Activated B cell treated with CpG ODN at 0.5 μM for 24 hours (primary cell): ENCODE data around the gene PLXNC1. TPM values are rescaled to one million over a fixed set of nuclear protein-coding genes. Genes with fewer than 3 reads are reported as not detected.
A peak's percentile ranks its signal among the peaks of the same experiment; 100 is the strongest.

ENCODE experiments used
- ATAC-seq: fragments of 200-7000 bp; cut with Tn5 transposase; one replicate; pipeline ENCODE4 v1.10.0; 2021; ENCODE audit warnings: low read depth, mild to moderate bottlenecking, moderate library complexity
- CTCF ChIA-PET: fragments of 350-600 bp; sonication (Branson Sonifier 250); formaldehyde crosslinking; loops from one replicate; lab custom pipeline; 2021; ENCODE audit warnings: antibody characterized with exemption; lab: Charles Lee
- POLR2A ChIA-PET: fragments of 350-600 bp; sonication (Branson Sonifier 250); formaldehyde crosslinking; loops from one replicate; lab custom pipeline; 2021; ENCODE audit warnings: antibody characterized with exemption; lab: Charles Lee
- DNase-seq: peaks from one replicate; pipeline ENCODE4 v3.0.0; 2022
- H3K27ac Mint-ChIP-seq: one replicate; pipeline ENCODE4 v1.8.0; 2020; ENCODE audit warnings: mixed read lengths
- H3K27me3 Mint-ChIP-seq: one replicate; pipeline ENCODE4 v1.8.0; 2021; ENCODE audit warnings: mixed read lengths
- H3K36me3 Mint-ChIP-seq: one replicate; pipeline ENCODE4 v1.8.0; 2021; ENCODE audit warnings: low read depth, mixed read lengths
- H3K4me1 Mint-ChIP-seq: one replicate; pipeline ENCODE4 v1.8.0; 2021; ENCODE audit warnings: mixed read lengths
- H3K4me3 Mint-ChIP-seq: one replicate; pipeline ENCODE4 v1.8.0; 2020; ENCODE audit warnings: mild to moderate bottlenecking, mixed read lengths
- H3K9me3 Mint-ChIP-seq: one replicate; pipeline ENCODE4 v1.8.0; 2020; ENCODE audit warnings: mixed read lengths
- intact Hi-C: fragments of 100-400 bp; cut with micrococcal nuclease; formaldehyde crosslinking; loops from one replicate; pipeline ENCODE4 v1.15.1; 2024
- total RNA-seq: library from RNA; stranded (reverse); gene quantifications from 2 replicates; pipeline ENCODE4 v1.2.3, GENCODE V29; 2022
- TF ChIP-seq, protein P1 (sequence below): fragments of 200-600 bp; IDR thresholded peaks from one replicate; pipeline ENCODE4 v1.8.0; 2022; ENCODE audit warnings: antibody characterized with exemption, mild to moderate bottlenecking

The PLXNC1 gene
- total RNA-seq, 1 donor from 2014 or later, result 30.9 TPM

DNA sequence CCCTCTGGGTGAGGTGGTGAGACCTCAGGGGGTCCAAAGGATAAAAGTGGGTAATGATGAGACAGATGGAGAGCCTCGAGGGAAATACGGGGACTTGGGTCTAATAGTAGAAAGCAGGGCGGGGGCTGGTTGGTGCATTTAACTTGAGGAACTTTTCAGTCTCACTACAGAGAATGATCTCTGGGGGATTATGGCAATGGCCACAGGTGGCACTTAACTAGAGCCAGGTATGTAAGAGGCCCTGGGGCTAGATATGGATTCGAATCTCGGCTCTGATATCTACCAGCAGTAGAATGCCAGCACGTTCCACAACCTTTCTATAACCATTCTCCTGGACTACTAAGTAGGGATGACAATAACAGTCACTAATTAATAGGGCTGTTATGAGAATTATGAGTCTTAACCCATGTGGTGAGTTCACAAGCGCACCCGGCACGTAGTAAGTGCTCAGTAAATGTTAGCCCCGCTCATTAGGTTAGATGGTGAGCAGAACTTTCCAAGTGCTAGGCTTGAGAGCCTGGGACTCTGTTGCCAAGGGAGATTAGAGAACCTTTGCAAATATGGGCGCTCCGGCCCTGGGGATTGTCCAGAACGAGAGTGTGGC is 888 bp upstream of the PLXNC1 start:
- ATAC-seq (peak; percentile 3), DNase-seq (no peak)
- no peaks in the 10 kb centered on the region for H3K9me3 Mint-ChIP-seq
- peaks cover 3% of the 10 kb centered on the region for H3K36me3 Mint-ChIP-seq
- POLR2A ChIA-PET, result interaction anchor here (0.7 to 3.7 kb wide), 10 partner anchors 26 to 1287 kb away, joined by 3 to 64 read pairs (median 4); no protein-coding TSS in a partner anchor
- peak overlapping the region; percentile 86 for H3K4me3 Mint-ChIP-seq
- peak overlapping the region; percentile 84 for H3K27ac Mint-ChIP-seq
- H3K4me1 Mint-ChIP-seq, result peaks cover 43% of the 10 kb centered on the region
- H3K27me3 Mint-ChIP-seq, result no peaks in the 10 kb centered on the region
- TF ChIP-seq, protein P1, sequence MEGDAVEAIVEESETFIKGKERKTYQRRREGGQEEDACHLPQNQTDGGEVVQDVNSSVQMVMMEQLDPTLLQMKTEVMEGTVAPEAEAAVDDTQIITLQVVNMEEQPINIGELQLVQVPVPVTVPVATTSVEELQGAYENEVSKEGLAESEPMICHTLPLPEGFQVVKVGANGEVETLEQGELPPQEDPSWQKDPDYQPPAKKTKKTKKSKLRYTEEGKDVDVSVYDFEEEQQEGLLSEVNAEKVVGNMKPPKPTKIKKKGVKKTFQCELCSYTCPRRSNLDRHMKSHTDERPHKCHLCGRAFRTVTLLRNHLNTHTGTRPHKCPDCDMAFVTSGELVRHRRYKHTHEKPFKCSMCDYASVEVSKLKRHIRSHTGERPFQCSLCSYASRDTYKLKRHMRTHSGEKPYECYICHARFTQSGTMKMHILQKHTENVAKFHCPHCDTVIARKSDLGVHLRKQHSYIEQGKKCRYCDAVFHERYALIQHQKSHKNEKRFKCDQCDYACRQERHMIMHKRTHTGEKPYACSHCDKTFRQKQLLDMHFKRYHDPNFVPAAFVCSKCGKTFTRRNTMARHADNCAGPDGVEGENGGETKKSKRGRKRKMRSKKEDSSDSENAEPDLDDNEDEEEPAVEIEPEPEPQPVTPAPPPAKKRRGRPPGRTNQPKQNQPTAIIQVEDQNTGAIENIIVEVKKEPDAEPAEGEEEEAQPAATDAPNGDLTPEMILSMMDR, result no peak
- intact Hi-C loops, result loop anchor here (1.0 to 10.0 kb wide), 3 partner anchors 13 to 1067 kb away; partner anchors contain the start of genes FGD6 and VEZT
- CTCF ChIA-PET, result interaction anchor here (1.1 to 3.0 kb wide), 3 partner anchors 12 to 383 kb away, joined by 3 to 11 read pairs (median 8); no protein-coding TSS in a partner anchor

DNA sequence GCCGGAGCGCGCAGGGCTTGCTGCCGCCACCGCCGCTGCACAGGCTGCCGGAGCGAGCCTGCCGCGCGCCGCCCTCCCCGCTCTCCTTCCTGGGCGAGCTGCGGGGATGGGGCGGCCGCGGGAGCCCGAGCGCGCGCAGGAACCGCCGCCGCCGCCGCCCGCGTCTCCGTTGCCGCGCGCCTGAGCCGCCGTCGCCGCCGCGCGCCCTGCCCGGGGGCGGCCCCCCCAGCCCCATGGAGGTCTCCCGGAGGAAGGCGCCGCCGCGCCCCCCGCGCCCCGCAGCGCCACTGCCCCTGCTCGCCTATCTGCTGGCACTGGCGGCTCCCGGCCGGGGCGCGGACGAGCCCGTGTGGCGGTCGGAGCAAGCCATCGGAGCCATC is 352 bp downstream of the PLXNC1 start:
- TF ChIP-seq, protein P1, result no peak
- Mint-ChIP-seq H3K4me3 (peak overlapping the region; percentile 86), H3K27ac (peak overlapping the region; percentile 56), H3K27me3 (no peaks in the 10 kb centered on the region), H3K36me3 (peaks cover 8% of the 10 kb centered on the region), H3K4me1 (peaks cover 55% of the 10 kb centered on the region), H3K9me3 (no peaks in the 10 kb centered on the region)
- ATAC-seq, result peak; percentile 4
- intact Hi-C loops, result loop anchor here (1.0 to 10.0 kb wide), 7 partner anchors 92 to 1066 kb away; partner anchors contain the start of genes CEP83, FGD6 and VEZT
- DNase-seq, result peak; percentile 62
- POLR2A ChIA-PET, result interaction anchor here (0.7 to 3.7 kb wide), 14 partner anchors 9 to 855 kb away, joined by 3 to 64 read pairs (median 4); partner anchors contain the start of gene CEP83
- CTCF ChIA-PET, result interaction anchor here (0.7 to 3.0 kb wide), 12 partner anchors 9 to 285 kb away, joined by 3 to 17 read pairs (median 4); no protein-coding TSS in a partner anchor

DNA sequence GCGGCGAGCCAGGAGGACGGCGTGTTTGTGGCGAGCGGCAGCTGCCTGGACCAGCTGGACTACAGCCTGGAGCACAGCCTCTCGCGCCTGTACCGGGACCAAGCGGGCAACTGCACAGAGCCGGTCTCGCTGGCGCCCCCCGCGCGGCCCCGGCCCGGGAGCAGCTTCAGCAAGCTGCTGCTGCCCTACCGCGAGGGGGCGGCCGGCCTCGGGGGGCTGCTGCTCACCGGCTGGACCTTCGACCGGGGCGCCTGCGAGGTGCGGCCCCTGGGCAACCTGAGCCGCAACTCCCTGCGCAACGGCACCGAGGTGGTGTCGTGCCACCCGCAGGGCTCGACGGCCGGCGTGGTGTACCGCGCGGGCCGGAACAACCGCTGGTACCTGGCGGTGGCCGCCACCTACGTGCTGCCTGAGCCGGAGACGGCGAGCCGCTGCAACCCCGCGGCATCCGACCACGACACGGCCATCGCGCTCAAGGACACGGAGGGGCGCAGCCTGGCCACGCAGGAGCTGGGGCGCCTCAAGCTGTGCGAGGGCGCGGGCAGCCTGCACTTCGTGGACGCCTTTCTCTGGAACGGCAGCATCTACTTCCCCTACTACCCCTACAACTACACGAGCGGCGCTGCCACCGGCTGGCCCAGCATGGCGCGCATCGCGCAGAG is 873 bp downstream of the PLXNC1 start:
- ChIA-PET CTCF (interaction anchor here (0.6 to 3.0 kb wide), 16 partner anchors 8 to 1044 kb away, joined by 3 to 17 read pairs (median 4); no protein-coding TSS in a partner anchor), POLR2A (interaction anchor here (0.7 to 3.7 kb wide), 14 partner anchors 9 to 855 kb away, joined by 3 to 64 read pairs (median 4); partner anchors contain the start of gene CEP83)
- ATAC-seq, result peak; percentile 29
- H3K9me3 Mint-ChIP-seq, result no peaks in the 10 kb centered on the region
- peak overlapping the region; percentile 96 for H3K4me3 Mint-ChIP-seq
- no peaks in the 10 kb centered on the region for H3K27me3 Mint-ChIP-seq
- intact Hi-C loops, result loop anchor here (1.0 to 10.0 kb wide), 5 partner anchors 113 to 1066 kb away; partner anchors contain the start of genes FGD6 and VEZT
- peak; percentile 71 for DNase-seq
- peak overlapping the region; percentile 70 for H3K27ac Mint-ChIP-seq
- peaks cover 8% of the 10 kb centered on the region for H3K36me3 Mint-ChIP-seq
- TF ChIP-seq, protein P1, result no peak
- peaks cover 58% of the 10 kb centered on the region for H3K4me1 Mint-ChIP-seq

DNA sequence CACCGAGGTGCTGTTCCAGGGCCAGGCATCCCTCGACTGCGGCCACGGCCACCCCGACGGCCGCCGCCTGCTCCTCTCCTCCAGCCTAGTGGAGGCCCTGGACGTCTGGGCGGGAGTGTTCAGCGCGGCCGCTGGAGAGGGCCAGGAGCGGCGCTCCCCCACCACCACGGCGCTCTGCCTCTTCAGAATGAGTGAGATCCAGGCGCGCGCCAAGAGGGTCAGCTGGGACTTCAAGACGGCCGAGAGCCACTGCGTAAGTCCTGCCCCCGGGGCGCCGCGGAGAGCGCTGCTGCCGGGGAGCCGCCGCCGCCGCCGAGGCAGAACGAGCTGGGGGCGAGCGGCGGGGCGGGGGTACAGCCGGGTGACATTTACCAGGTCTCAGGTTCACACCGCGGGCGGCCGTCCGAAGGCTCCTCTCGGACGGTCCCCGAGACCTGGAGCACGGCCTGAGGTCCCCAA is 1.4 kb downstream of the PLXNC1 start:
- Mint-ChIP-seq H3K9me3 (no peaks in the 10 kb centered on the region), H3K4me1 (peaks cover 58% of the 10 kb centered on the region)
- CTCF ChIA-PET, result interaction anchor here (0.6 to 3.0 kb wide), 12 partner anchors 8 to 725 kb away, joined by 3 to 17 read pairs (median 4); no protein-coding TSS in a partner anchor

More for the DNA sequence above, 1.4 kb downstream of the PLXNC1 start:
- DNase-seq, result peak; percentile 40
- peak; percentile 1 for ATAC-seq
- peaks cover 8% of the 10 kb centered on the region for H3K36me3 Mint-ChIP-seq
- TF ChIP-seq, protein P1, result no peak
- intact Hi-C loops, result loop anchor here (1.0 to 10.0 kb wide), 9 partner anchors 8 to 1065 kb away; partner anchors contain the start of genes FGD6 and VEZT
- peak overlapping the region; percentile 70 for H3K27ac Mint-ChIP-seq
- H3K4me3 Mint-ChIP-seq, result peak overlapping the region; percentile 96
- POLR2A ChIA-PET, result interaction anchor here (1.0 to 3.7 kb wide), 9 partner anchors 25 to 310 kb away, joined by 3 to 64 read pairs (median 8); partner anchors contain the start of gene CEP83
- no peaks in the 10 kb centered on the region for H3K27me3 Mint-ChIP-seq
